BE2C (cell line): ENCODE results near the gene ETS2.

Experiments
- DNase-seq: peaks from one replicate; pipeline ENCODE4 v3.0.0-alpha.2; 2020
- H3K27me3 ChIP-seq: fragments of 250-450 bp; sonication (Bioruptor Pico); 2 replicates; pipeline ENCODE4 v1.5.1; 2020; ENCODE audit warnings: mild to moderate bottlenecking
- H3K36me3 ChIP-seq: fragments of 250-450 bp; sonication (Bioruptor Pico); 2 replicates; pipeline ENCODE4 v1.5.1; 2020; ENCODE audit warnings: mild to moderate bottlenecking
- H3K4me1 ChIP-seq: fragments of 250-450 bp; sonication (Bioruptor Pico); 2 replicates; pipeline ENCODE4 v1.5.1; 2020
- H3K4me3 ChIP-seq: 2 replicates; pipeline ENCODE4 v1.5.1; 2011; ENCODE audit warnings: low read depth, low read length
- H3K9me3 ChIP-seq: fragments of 250-450 bp; sonication (Bioruptor Pico); 2 replicates; pipeline ENCODE4 v1.5.1; 2020
- TF ChIP-seq, protein P1 (sequence below): IDR thresholded peaks from 2 replicates; pipeline ENCODE4 v1.5.1; 2012; ENCODE audit warnings: mild to moderate bottlenecking, low read depth, low read length

Gene ETS2

GRCh38 chr21:38811257-38811656 lies 5.5 kb downstream of the ETS2 start:
- Histone ChIP-seq H3K4me1 (peaks cover 14% of the 10 kb centered on the region), H3K36me3 (peaks cover 55% of the 10 kb centered on the region)

DNA sequence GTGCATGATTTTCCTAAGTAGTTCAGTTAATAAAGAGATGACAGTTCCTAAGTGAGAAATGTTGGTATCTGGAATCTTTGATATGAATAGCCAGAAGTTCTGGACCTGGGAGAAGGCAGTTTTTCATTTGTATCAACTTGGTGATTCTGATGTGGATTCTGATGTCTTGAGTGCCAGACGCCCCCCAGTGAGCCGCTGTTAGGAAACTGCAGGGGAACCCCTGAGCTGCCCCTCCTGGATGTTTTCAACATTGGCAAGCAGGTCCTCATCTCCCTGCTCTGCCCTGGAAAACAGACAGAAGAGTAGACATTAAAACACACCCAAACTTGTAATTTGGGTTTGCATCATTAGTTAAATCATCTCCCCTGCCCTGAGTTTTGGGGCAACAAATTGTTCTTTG lies 7.4 kb downstream of the ETS2 start:
- Histone ChIP-seq H3K9me3 (no peaks in the 10 kb centered on the region), H3K27me3 (no peaks in the 10 kb centered on the region), H3K36me3 (peaks cover 73% of the 10 kb centered on the region), H3K4me3 (no peak overlapping the region), H3K4me1 (peaks cover 8% of the 10 kb centered on the region)
- no peak for DNase-seq
- TF ChIP-seq, protein P1, sequence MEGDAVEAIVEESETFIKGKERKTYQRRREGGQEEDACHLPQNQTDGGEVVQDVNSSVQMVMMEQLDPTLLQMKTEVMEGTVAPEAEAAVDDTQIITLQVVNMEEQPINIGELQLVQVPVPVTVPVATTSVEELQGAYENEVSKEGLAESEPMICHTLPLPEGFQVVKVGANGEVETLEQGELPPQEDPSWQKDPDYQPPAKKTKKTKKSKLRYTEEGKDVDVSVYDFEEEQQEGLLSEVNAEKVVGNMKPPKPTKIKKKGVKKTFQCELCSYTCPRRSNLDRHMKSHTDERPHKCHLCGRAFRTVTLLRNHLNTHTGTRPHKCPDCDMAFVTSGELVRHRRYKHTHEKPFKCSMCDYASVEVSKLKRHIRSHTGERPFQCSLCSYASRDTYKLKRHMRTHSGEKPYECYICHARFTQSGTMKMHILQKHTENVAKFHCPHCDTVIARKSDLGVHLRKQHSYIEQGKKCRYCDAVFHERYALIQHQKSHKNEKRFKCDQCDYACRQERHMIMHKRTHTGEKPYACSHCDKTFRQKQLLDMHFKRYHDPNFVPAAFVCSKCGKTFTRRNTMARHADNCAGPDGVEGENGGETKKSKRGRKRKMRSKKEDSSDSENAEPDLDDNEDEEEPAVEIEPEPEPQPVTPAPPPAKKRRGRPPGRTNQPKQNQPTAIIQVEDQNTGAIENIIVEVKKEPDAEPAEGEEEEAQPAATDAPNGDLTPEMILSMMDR: no peak

More at GRCh38 chr21:38811257-38811656, 5.5 kb downstream of the ETS2 start:
- TF ChIP-seq, protein P1: no peak
- H3K9me3 ChIP-seq: no peaks in the 10 kb centered on the region
- no peak overlapping the region for H3K4me3 ChIP-seq
- DNase-seq: no peak
- H3K27me3 ChIP-seq: no peaks in the 10 kb centered on the region

DNA sequence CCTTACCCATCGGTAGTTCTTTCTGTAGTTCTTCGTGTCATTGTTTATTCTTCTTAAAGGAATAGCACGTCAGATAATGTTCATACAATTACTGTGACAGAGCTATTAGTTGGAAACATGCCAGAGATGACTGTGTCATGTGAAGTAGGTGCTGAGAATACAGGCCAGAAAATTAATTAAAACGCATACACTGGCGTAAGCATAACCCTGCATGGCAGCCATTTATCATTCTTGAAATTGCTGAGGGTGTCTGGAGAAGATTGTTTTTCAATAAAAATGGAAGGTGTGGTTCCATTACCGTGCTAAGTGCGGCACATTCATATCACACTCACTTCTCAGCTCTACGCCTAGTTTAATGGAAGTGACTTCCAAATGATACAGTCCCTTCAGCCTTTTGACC lies 7.8 kb downstream of the ETS2 start:
- Histone ChIP-seq H3K36me3 (peaks cover 77% of the 10 kb centered on the region), H3K9me3 (no peaks in the 10 kb centered on the region), H3K27me3 (no peaks in the 10 kb centered on the region), H3K4me1 (peaks cover 6% of the 10 kb centered on the region), H3K4me3 (no peak overlapping the region)
- DNase-seq: no peak
- TF ChIP-seq, protein P1: no peak

GRCh38 chr21:38814126-38815059 lies 8.7 kb downstream of the ETS2 start:
- Histone ChIP-seq H3K4me1 (peaks cover 3% of the 10 kb centered on the region), H3K9me3 (no peaks in the 10 kb centered on the region), H3K36me3 (peaks cover 85% of the 10 kb centered on the region), H3K27me3 (no peaks in the 10 kb centered on the region), H3K4me3 (no peak overlapping the region)
- TF ChIP-seq, protein P1: no peak
- no peak for DNase-seq

DNA sequence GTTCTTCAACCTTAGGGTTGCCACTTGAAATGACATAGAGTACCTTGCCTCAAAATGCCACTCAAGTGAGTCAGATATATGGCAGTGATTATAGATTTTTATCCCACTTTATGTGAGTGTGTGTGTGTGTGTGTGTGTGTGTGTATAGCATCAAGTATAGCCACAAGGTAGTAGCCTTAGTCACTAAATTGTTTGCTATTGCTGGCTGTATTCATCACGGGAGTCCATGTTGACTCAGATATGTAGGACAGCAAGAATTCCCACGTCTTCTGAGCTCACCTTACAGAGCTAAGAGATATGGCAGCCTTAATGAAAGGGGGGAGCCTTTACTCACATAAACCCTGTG lies 9.3 kb downstream of the ETS2 start:
- Histone ChIP-seq H3K4me1 (peaks cover 3% of the 10 kb centered on the region), H3K4me3 (no peak overlapping the region), H3K36me3 (peaks cover 88% of the 10 kb centered on the region), H3K27me3 (no peaks in the 10 kb centered on the region), H3K9me3 (no peaks in the 10 kb centered on the region)
- DNase-seq: no peak
- TF ChIP-seq, protein P1: no peak

DNA sequence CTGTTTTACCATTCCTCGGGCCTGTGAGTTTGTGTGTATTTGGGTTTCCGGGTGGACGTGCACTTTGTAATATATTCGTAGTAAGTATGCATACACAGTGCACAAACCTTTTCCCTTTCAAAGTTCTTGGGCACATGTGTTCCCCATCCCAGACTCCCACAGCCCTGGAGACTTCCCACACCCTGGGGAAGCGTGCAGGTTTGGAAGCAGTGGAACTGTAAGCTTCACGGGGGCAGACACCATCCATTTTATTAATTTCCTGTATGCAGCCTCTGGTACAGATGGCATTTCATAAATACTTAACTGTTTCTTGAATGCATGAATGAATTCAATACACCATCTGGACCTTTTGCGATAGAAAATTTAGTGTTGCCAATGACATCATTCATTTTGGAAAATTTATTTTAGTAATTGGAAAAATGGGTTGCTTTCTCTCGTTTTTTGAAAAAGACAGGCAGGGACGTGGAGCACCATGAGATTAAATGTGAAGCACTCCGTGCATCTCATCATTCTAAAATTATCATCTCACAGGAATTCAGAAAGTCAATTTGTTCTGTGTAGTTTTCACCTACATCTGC lies 10.8 kb downstream of the ETS2 start:
- H3K36me3 ChIP-seq: peaks cover 93% of the 10 kb centered on the region
- H3K9me3 ChIP-seq: no peaks in the 10 kb centered on the region
- H3K4me3 ChIP-seq: no peak overlapping the region
- no peaks in the 10 kb centered on the region for H3K27me3 ChIP-seq
- H3K4me1 ChIP-seq: peaks cover 3% of the 10 kb centered on the region
- DNase-seq: no peak
- TF ChIP-seq, protein P1: no peak
